ENCODE measurements around the gene CD33. TPM values are rescaled to one million over a fixed set of nuclear protein-coding genes. Genes with fewer than 3 reads are reported as not detected.

CD33 gene
- total and polyA plus RNA-seq, 2 of the 8 experiments (the other 6 are each of a cell fraction or from before 2014, with no cell fraction given), result 0.06 TPM; not detected in 1

DNA sequence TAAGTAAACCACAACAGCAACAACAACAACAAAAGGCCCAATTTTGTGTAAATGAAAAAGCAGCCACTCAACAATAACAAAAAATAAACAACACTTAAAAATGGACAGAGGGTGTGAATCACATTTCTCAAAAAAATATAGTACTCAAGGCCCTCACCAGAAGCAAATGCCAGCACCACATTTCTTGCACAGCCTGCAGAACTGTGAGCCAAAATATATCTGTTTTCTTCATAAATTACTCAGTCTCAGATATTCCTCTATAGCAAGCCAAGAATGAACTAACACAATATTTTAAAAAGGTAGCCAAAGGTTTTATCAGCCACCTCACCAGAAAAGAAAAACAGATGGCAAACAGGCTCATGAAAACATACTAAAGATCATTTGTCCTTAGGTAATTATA, 3.9 kb upstream of the CD33 start (continued):
- TF ChIP-seq, protein P1, sequence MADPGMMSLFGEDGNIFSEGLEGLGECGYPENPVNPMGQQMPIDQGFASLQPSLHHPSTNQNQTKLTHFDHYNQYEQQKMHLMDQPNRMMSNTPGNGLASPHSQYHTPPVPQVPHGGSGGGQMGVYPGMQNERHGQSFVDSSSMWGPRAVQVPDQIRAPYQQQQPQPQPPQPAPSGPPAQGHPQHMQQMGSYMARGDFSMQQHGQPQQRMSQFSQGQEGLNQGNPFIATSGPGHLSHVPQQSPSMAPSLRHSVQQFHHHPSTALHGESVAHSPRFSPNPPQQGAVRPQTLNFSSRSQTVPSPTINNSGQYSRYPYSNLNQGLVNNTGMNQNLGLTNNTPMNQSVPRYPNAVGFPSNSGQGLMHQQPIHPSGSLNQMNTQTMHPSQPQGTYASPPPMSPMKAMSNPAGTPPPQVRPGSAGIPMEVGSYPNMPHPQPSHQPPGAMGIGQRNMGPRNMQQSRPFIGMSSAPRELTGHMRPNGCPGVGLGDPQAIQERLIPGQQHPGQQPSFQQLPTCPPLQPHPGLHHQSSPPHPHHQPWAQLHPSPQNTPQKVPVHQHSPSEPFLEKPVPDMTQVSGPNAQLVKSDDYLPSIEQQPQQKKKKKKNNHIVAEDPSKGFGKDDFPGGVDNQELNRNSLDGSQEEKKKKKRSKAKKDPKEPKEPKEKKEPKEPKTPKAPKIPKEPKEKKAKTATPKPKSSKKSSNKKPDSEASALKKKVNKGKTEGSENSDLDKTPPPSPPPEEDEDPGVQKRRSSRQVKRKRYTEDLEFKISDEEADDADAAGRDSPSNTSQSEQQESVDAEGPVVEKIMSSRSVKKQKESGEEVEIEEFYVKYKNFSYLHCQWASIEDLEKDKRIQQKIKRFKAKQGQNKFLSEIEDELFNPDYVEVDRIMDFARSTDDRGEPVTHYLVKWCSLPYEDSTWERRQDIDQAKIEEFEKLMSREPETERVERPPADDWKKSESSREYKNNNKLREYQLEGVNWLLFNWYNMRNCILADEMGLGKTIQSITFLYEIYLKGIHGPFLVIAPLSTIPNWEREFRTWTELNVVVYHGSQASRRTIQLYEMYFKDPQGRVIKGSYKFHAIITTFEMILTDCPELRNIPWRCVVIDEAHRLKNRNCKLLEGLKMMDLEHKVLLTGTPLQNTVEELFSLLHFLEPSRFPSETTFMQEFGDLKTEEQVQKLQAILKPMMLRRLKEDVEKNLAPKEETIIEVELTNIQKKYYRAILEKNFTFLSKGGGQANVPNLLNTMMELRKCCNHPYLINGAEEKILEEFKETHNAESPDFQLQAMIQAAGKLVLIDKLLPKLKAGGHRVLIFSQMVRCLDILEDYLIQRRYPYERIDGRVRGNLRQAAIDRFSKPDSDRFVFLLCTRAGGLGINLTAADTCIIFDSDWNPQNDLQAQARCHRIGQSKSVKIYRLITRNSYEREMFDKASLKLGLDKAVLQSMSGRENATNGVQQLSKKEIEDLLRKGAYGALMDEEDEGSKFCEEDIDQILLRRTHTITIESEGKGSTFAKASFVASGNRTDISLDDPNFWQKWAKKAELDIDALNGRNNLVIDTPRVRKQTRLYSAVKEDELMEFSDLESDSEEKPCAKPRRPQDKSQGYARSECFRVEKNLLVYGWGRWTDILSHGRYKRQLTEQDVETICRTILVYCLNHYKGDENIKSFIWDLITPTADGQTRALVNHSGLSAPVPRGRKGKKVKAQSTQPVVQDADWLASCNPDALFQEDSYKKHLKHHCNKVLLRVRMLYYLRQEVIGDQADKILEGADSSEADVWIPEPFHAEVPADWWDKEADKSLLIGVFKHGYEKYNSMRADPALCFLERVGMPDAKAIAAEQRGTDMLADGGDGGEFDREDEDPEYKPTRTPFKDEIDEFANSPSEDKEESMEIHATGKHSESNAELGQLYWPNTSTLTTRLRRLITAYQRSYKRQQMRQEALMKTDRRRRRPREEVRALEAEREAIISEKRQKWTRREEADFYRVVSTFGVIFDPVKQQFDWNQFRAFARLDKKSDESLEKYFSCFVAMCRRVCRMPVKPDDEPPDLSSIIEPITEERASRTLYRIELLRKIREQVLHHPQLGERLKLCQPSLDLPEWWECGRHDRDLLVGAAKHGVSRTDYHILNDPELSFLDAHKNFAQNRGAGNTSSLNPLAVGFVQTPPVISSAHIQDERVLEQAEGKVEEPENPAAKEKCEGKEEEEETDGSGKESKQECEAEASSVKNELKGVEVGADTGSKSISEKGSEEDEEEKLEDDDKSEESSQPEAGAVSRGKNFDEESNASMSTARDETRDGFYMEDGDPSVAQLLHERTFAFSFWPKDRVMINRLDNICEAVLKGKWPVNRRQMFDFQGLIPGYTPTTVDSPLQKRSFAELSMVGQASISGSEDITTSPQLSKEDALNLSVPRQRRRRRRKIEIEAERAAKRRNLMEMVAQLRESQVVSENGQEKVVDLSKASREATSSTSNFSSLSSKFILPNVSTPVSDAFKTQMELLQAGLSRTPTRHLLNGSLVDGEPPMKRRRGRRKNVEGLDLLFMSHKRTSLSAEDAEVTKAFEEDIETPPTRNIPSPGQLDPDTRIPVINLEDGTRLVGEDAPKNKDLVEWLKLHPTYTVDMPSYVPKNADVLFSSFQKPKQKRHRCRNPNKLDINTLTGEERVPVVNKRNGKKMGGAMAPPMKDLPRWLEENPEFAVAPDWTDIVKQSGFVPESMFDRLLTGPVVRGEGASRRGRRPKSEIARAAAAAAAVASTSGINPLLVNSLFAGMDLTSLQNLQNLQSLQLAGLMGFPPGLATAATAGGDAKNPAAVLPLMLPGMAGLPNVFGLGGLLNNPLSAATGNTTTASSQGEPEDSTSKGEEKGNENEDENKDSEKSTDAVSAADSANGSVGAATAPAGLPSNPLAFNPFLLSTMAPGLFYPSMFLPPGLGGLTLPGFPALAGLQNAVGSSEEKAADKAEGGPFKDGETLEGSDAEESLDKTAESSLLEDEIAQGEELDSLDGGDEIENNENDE (IDR thresholded peaks at IDR 0.05; ENCODE audit: insufficient replicate concordance, low read length), result no peak
- TF ChIP-seq RBBP5 (IDR thresholded peaks at IDR 0.05; ENCODE audit: borderline replicate concordance, low read depth, low read length), result no peak
- TF ChIP-seq BRCA1 (IDR thresholded peaks at IDR 0.05; ENCODE audit: low read depth, low read length), result no peak
- TF ChIP-seq SRF (IDR thresholded peaks at IDR 0.05; ENCODE audit: low read depth, low read length), result no peak
- TF ChIP-seq KDM5A (IDR thresholded peaks at IDR 0.05; ENCODE audit: low read length), result no peak
- no peak for TF ChIP-seq CREB1 (IDR thresholded peaks at IDR 0.05)
- TF ChIP-seq TCF12 (IDR thresholded peaks at IDR 0.05; ENCODE audit: low read depth, low read length), result no peak
- TF ChIP-seq ZNF274 (IDR thresholded peaks at IDR 0.05; ENCODE audit: borderline replicate concordance, extremely low read depth, low read length), result no peak
- no peak for TF ChIP-seq TEAD4 (IDR thresholded peaks at IDR 0.05; ENCODE audit: low read depth, low read length)
- TF ChIP-seq TAF1 (IDR thresholded peaks at IDR 0.05; ENCODE audit: low read depth, low read length), result no peak
- TF ChIP-seq POLR2A (IDR thresholded peaks at IDR 0.05; ENCODE audit: control extremely low read depth in 1 of 2, low read depth in 2 of 2, low read length in 2 of 2), result no peak
